Osteoblast (primary cell): ENCODE results near the gene C11orf68. TPM values are rescaled to one million over a fixed set of nuclear protein-coding genes. Genes with fewer than 3 reads are reported as not detected.

Source experiments
- DNase-seq: peaks from one replicate; pipeline ENCODE4 v3.0.0; 2011; ENCODE audit warnings: low spot score, mixed read lengths; ENCODE audit not compliant: insufficient read length; ENCODE audit errors: missing footprints
- H2AFZ ChIP-seq: 2 replicates; pipeline ENCODE4 v1.6.0; 2011; ENCODE audit warnings: mild to moderate bottlenecking, low read length
- H3K27ac ChIP-seq: 2 replicates; pipeline ENCODE4 v1.5.1; 2011; ENCODE audit warnings: mild to moderate bottlenecking, low read depth, low read length, moderate library complexity
- H3K27me3 ChIP-seq: 2 replicates; pipeline ENCODE4 v1.6.0; 2012; ENCODE audit warnings: mild to moderate bottlenecking, control low read depth, inconsistent platforms, low read length, moderate library complexity; ENCODE audit not compliant: insufficient read depth
- H3K36me3 ChIP-seq: 2 replicates; pipeline ENCODE4 v1.5.1; 2011; ENCODE audit warnings: mild to moderate bottlenecking, low read length, control low read depth, moderate library complexity; ENCODE audit not compliant: insufficient read depth
- H3K4me1 ChIP-seq: 2 replicates; pipeline ENCODE4 v1.5.1; 2011; ENCODE audit warnings: mild to moderate bottlenecking, low read length, control low read depth, moderate library complexity; ENCODE audit not compliant: insufficient read depth
- H3K4me2 ChIP-seq: 2 replicates; pipeline ENCODE4 v1.6.0; 2011; ENCODE audit warnings: mild to moderate bottlenecking, low read length; ENCODE audit not compliant: insufficient read depth
- H3K4me3 ChIP-seq: fragments of 200-600 bp; sonication (generic); 3 replicates; pipeline ENCODE4 v1.5.1; 2012; ENCODE audit warnings: mild to moderate bottlenecking, low read length, inconsistent platforms; ENCODE audit not compliant: insufficient read depth
- H3K79me2 ChIP-seq: 2 replicates; pipeline ENCODE4 v1.6.0; 2012; ENCODE audit warnings: mild to moderate bottlenecking, low read length, control low read depth, inconsistent platforms; ENCODE audit not compliant: insufficient read depth
- H3K9me3 ChIP-seq: 2 replicates; pipeline ENCODE4 v1.5.1; 2011; ENCODE audit warnings: low read depth, low read length, control low read depth
- H4K20me1 ChIP-seq: 2 replicates; pipeline ENCODE4 v1.6.0; 2012; ENCODE audit warnings: mild to moderate bottlenecking, low read length, control low read depth; ENCODE audit not compliant: insufficient read depth
- total RNA-seq: library from RNA; depleted of rRNA; stranded (reverse); fragments of >200 nt; gene quantifications from 2 replicates; pipeline ENCODE4 v1.2.3, GENCODE V29; 2012
- TF ChIP-seq, protein P1 (sequence below): IDR thresholded peaks from 2 replicates; pipeline ENCODE4 v1.5.1; 2011; ENCODE audit warnings: mild to moderate bottlenecking, low read depth, low read length, moderate library complexity; ENCODE audit errors: extremely low read depth

The C11orf68 gene
- total RNA-seq, 1 donor = 32.9 TPM

DNA sequence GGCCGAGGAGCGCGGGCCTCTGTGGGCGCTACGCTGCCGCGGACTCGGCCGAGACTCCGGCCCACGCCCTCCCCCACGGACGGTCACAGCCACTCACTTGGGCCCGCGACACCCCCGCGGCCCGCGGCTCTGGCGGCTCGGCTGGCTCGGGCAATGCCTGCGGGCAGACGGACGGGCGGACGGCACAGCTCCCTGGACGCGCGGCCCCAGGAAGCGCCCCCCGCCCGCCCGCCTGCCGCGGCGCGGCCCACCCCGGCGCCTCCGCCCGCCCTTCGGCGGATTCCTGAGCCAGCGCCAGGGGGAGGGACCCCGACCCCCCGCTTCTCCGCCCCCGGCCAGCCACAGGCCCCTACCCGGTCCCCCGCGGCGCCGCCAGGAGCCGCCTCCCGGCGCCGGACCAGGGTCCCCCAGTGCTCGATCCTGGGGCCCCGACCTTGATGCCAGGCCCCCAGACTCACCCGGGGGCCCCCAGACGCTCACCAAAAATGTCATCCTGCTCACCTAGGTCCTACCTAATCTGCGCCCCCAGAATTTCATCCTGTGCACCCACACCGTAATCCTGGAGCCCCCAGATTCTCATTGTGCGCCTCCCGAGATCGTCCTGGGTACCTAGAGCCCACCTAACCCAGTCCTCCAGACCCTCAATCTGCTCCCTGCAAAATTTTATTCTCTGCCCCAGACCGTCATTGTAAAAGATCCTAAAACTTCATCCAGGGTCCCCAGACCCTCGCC, 46.1 kb downstream of the C11orf68 start, which contains the start of gene EFEMP2:
Gene EFEMP2, minus strand, starts transcription at position 215 of the 732 bp plus-strand sequence. CDS start 446 bp downstream, outside the sequence.
- Histone ChIP-seq H3K4me2 (peak within 1 kb of the TSS; percentile 94), H3K27me3 (no peaks in the 10 kb centered on the region), H3K4me3 (peak within 1 kb of the TSS; percentile 81), H3K36me3 (peaks cover 35% of the 10 kb centered on the region), H3K9me3 (no peaks in the 10 kb centered on the region), H3K4me1 (peaks cover 20% of the 10 kb centered on the region), H2AFZ (peak within 1 kb of the TSS; percentile 72), H3K79me2 (peaks cover 43% of the 10 kb centered on the region), H4K20me1 (peaks cover 17% of the 10 kb centered on the region), H3K27ac (peak within 1 kb of the TSS; percentile 80)
- peak; percentile 96 for DNase-seq
- TF ChIP-seq, protein P1, sequence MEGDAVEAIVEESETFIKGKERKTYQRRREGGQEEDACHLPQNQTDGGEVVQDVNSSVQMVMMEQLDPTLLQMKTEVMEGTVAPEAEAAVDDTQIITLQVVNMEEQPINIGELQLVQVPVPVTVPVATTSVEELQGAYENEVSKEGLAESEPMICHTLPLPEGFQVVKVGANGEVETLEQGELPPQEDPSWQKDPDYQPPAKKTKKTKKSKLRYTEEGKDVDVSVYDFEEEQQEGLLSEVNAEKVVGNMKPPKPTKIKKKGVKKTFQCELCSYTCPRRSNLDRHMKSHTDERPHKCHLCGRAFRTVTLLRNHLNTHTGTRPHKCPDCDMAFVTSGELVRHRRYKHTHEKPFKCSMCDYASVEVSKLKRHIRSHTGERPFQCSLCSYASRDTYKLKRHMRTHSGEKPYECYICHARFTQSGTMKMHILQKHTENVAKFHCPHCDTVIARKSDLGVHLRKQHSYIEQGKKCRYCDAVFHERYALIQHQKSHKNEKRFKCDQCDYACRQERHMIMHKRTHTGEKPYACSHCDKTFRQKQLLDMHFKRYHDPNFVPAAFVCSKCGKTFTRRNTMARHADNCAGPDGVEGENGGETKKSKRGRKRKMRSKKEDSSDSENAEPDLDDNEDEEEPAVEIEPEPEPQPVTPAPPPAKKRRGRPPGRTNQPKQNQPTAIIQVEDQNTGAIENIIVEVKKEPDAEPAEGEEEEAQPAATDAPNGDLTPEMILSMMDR = no peak

DNA sequence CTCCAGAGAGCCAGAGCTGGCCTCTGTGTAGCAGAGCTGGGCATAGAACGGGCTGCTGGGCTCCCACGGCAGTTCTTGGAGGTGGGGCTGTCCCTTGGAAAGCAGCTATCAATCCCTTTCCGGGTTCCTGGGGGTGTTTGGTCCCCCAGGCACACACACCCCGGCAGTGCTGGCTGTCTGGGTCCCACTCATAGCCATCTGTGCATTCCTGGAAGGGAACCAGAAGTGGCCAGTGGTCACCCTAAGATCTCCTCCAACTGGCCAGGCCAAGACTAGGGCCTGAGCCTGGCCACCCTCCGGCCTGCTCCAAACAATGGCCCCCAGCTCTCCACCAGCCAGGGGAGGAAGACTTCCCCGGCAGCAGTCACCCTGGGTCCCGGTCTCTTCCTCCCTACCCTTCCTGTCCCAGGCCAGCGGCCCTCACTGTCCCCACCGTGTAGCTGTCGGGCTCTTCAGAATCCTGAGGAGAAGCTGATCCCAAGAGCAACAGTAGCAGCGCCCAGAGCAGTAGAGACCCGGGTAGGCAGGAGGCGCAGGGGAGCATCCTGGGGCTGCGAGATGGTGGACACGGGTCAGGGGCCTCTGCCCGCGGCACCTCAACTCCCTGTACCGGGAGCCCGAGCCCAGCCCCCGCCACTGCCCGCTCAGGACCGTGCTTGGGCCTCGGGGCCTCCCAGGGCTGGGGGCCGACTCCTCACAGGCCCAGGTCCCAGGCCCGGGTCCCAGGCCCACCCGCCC, 46.9 kb downstream of the C11orf68 start:
- TF ChIP-seq, protein P1 = peak; percentile 18
- Histone ChIP-seq H3K36me3 (peaks cover 37% of the 10 kb centered on the region), H3K79me2 (peaks cover 44% of the 10 kb centered on the region), H3K4me2 (peak overlapping the region; percentile 81), H3K9me3 (no peaks in the 10 kb centered on the region), H4K20me1 (peaks cover 22% of the 10 kb centered on the region), H3K4me1 (peaks cover 20% of the 10 kb centered on the region), H3K27ac (peak overlapping the region; percentile 68), H2AFZ (no peak overlapping the region), H3K27me3 (no peaks in the 10 kb centered on the region), H3K4me3 (peak overlapping the region; percentile 81)
- DNase-seq = peak; percentile 97

DNA sequence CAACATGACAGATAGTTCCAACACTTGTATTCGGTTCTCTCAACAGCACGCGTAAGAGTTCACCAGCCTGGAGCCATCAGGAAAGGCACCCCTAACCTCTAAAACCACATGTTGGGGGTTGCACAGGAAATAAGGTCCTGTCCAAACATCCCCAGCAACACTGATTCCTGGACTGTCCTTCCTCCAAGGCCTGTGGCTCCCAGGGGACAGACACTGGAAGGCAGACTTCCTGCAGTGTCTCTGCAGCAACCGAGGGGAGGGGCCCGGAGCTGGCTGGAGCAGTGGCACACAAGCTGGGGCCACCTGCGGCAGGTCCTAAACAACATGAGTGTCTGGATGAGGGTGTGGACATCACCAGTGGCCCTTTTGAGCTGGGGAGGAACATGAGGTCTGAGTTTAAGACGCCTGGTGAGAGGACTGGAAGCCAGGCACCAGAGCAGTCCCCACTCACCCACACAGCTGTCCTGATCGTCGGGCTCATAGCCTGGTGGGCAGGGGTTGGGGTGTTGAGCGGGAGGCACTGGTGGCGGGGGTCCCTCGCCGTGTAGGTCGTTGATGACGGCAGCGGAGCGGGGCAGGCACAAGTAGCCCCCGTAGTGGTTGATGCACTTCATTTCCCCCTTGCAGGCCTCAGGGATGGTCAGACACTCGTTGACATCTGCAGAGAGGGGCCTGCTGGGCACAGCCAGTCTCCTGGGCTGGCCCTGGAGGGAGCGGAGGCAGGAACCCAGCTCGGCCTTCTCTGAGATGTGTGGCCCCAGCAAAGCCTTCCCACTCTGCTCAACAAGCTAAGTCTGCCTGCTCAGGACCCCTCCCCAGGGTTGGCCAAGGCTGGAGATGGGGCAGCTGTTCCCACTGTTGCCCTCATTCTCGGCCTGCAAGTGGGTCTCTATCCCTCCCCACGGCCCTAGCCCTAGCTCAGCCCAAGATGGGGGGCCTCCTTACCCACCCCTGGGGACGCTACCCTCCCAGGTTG, 47.9 kb downstream of the C11orf68 start:
- TF ChIP-seq, protein P1 = no peak
- DNase-seq = peak; percentile 95
- H3K27ac ChIP-seq = peak overlapping the region; percentile 68
- H3K36me3 ChIP-seq = peaks cover 46% of the 10 kb centered on the region
- H4K20me1 ChIP-seq = peaks cover 24% of the 10 kb centered on the region
- no peaks in the 10 kb centered on the region for H3K9me3 ChIP-seq
- peak overlapping the region; percentile 81 for H3K4me2 ChIP-seq
- H3K27me3 ChIP-seq = no peaks in the 10 kb centered on the region
- no peak overlapping the region for H2AFZ ChIP-seq
- H3K4me3 ChIP-seq = peak overlapping the region; percentile 81
- peaks cover 20% of the 10 kb centered on the region for H3K4me1 ChIP-seq
- H3K79me2 ChIP-seq = peaks cover 44% of the 10 kb centered on the region
